Stimulated activated CD4-positive, alpha-beta T cell treated with anti-CD3 and anti-CD28 coated beads, Interleukin-15, amount 100 ng/mL, for 24 hours (primary cell): ENCODE data around the gene ADARB2.
"Not testable (repeated sequence)": the region's sequence is repeated elsewhere in the genome, so short reads cannot be mapped to it uniquely, and the experiment has no call there.

Experiments
- DNase-seq: peaks from one replicate; pipeline ENCODE4 v3.0.0-alpha.2; 2020

ADARB2 gene

GRCh38 chr10:1267568-1267967, 469.8 kb downstream of the ADARB2 start:
- DNase-seq, result no peak

GRCh38 chr10:1267148-1267547, 470.2 kb downstream of the ADARB2 start:
- no peak for DNase-seq

GRCh38 chr10:1266033-1266802, 471.1 kb downstream of the ADARB2 start:
- DNase-seq, result no peak

- no peak for DNase-seq
Measured at GRCh38 chr10:1264001-1264400, 473.3 kb downstream of the ADARB2 start.

- no peak for DNase-seq
Measured at GRCh38 chr10:1257274-1257673, 480.1 kb downstream of the ADARB2 start.

GRCh38 chr10:1256432-1256725, 480.9 kb downstream of the ADARB2 start:
- DNase-seq, result no peak

GRCh38 chr10:1255600-1256431, 481.5 kb downstream of the ADARB2 start:
- DNase-seq, result no peak

GRCh38 chr10:1255118-1255517, 482.2 kb downstream of the ADARB2 start:
- DNase-seq, result peak; percentile 7

- DNase-seq, result peak; percentile 11
Measured at GRCh38 chr10:1253523-1254353, 483.6 kb downstream of the ADARB2 start.

- DNase-seq, result no peak
Measured at GRCh38 chr10:1251769-1252168, 485.6 kb downstream of the ADARB2 start.

- DNase-seq, result no peak
Measured at GRCh38 chr10:1249142-1249920, 488.0 kb downstream of the ADARB2 start.

- not testable (repeated sequence) for DNase-seq
Measured at GRCh38 chr10:1248262-1248630, 489.1 kb downstream of the ADARB2 start.

- DNase-seq, result no peak
Measured at GRCh38 chr10:1247598-1248261, 489.6 kb downstream of the ADARB2 start.

- DNase-seq, result no peak
Measured at GRCh38 chr10:1244493-1244892, 492.8 kb downstream of the ADARB2 start.

GRCh38 chr10:1243486-1244234, 493.7 kb downstream of the ADARB2 start:
- no peak for DNase-seq

GRCh38 chr10:1242975-1243374, 494.4 kb downstream of the ADARB2 start:
- DNase-seq, result no peak

GRCh38 chr10:1241973-1242935, 495.1 kb downstream of the ADARB2 start:
- DNase-seq, result no peak

- no peak for DNase-seq
Measured at GRCh38 chr10:1241322-1241890, 495.9 kb downstream of the ADARB2 start.

GRCh38 chr10:1240341-1240775, 497.0 kb downstream of the ADARB2 start:
- no peak for DNase-seq

GRCh38 chr10:1233031-1233430, 504.3 kb downstream of the ADARB2 start:
- no peak for DNase-seq
